Activated naive CD4-positive, alpha-beta T cell treated with anti-CD3 and anti-CD28 coated beads for 36 hours (primary cell): ENCODE data around the gene ARL10. TPM values are rescaled to one million over a fixed set of nuclear protein-coding genes. Genes with fewer than 3 reads are reported as not detected.

Experiments used
- CTCF ChIA-PET: fragments of 350-600 bp; sonication (Branson Sonifier 250); formaldehyde crosslinking; loops from one replicate; lab custom pipeline; 2021; ENCODE audit warnings: antibody characterized with exemption; lab: Charles Lee
- DNase-seq: peaks from one replicate; pipeline ENCODE4 v3.0.0-alpha.2; 2020
- H3K27ac Mint-ChIP-seq: one replicate; pipeline ENCODE4 v1.8.0; 2021; ENCODE audit warnings: mild to moderate bottlenecking, mixed read lengths
- H3K27me3 Mint-ChIP-seq: one replicate; pipeline ENCODE4 v1.8.0; 2021; ENCODE audit warnings: low read depth, mixed read lengths
- H3K36me3 Mint-ChIP-seq: one replicate; pipeline ENCODE4 v1.8.0; 2021; ENCODE audit warnings: low read depth, mixed read lengths
- H3K4me1 Mint-ChIP-seq: one replicate; pipeline ENCODE4 v1.8.0; 2021; ENCODE audit warnings: low read depth, mixed read lengths
- H3K4me3 Mint-ChIP-seq: one replicate; pipeline ENCODE4 v1.8.0; 2021; ENCODE audit warnings: mild to moderate bottlenecking, moderate library complexity, mixed read lengths
- H3K9me3 Mint-ChIP-seq: one replicate; pipeline ENCODE4 v1.8.0; 2021; ENCODE audit warnings: mixed read lengths
- intact Hi-C: fragments of 100-400 bp; cut with micrococcal nuclease; formaldehyde crosslinking; loops from one replicate; pipeline ENCODE4 v1.15.1; 2023
- total RNA-seq, 2 experiments: library from RNA; stranded (reverse); gene quantifications; one replicate each; pipeline ENCODE4 v1.2.3, GENCODE V29; 2021

The ARL10 gene
- total RNA-seq, 2 experiments from 2014 or later, result 3.9 to 5.1 TPM

DNA sequence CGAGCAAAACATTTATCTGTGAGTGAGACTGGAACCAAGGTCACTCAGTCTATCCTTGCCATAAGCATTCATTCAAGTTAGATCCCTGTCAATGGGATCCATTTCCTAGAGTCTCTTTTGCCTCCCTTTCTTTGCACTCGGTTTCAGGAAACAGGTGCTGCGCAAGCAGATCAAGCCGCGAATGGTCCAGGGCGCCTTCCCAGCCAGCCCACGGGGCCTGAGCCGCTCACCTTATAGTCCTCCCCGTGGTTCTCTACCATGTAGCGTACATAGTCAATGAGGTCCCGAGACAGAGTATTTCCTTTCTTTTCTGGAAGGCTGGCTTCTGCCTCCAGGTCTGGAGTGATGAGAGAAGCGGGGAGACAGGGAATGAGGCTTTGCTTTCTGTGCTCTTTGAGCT is 19.7 kb downstream of the ARL10 start:
- peaks cover 65% of the 10 kb centered on the region for H3K36me3 Mint-ChIP-seq
- H3K27ac Mint-ChIP-seq, result no peak overlapping the region
- intact Hi-C loops, result loop anchor here (5.0 kb wide), 1 partner anchor 1042 kb away; the partner anchor contains the start of gene GRK6
- H3K4me3 Mint-ChIP-seq, result no peak overlapping the region
- DNase-seq, result no peak
- H3K9me3 Mint-ChIP-seq, result no peaks in the 10 kb centered on the region
- peaks cover 31% of the 10 kb centered on the region for H3K4me1 Mint-ChIP-seq
- H3K27me3 Mint-ChIP-seq, result no peaks in the 10 kb centered on the region
- CTCF ChIA-PET, result interaction anchor here (1.2 kb wide), 1 partner anchor 13 kb away, joined by 3 read pairs; no protein-coding TSS in a partner anchor

DNA sequence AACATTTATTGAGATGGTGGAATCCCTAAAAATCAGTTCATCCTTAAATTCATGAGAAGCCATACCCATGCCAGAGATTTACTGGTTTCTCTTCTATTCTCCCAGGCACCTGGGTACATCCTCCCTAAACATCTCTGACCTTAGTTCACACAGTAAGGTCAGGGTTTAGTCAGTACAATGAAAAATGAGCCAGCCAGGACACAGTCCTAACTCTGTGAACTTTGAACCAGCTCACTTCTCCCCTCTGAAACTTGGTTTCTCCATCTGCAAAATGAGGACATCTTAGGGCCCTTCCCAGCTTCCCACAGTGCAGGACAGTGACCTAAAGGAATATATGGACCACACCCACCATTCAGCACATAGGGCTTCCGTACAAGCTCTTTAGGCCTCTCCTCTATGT is 21.2 kb downstream of the ARL10 start:
- H3K27ac Mint-ChIP-seq, result no peak overlapping the region
- CTCF ChIA-PET, result interaction anchor here (0.7 kb wide), 1 partner anchor 103 kb away, joined by 3 read pairs; no protein-coding TSS in a partner anchor
- no peaks in the 10 kb centered on the region for H3K27me3 Mint-ChIP-seq
- DNase-seq, result no peak
- peaks cover 33% of the 10 kb centered on the region for H3K4me1 Mint-ChIP-seq
- intact Hi-C loops, result loop anchor here (5.0 kb wide), 1 partner anchor 1041 kb away; the partner anchor contains the start of gene GRK6
- peak overlapping the region; percentile 100 for H3K4me3 Mint-ChIP-seq
- no peaks in the 10 kb centered on the region for H3K9me3 Mint-ChIP-seq
- peaks cover 67% of the 10 kb centered on the region for H3K36me3 Mint-ChIP-seq

DNA sequence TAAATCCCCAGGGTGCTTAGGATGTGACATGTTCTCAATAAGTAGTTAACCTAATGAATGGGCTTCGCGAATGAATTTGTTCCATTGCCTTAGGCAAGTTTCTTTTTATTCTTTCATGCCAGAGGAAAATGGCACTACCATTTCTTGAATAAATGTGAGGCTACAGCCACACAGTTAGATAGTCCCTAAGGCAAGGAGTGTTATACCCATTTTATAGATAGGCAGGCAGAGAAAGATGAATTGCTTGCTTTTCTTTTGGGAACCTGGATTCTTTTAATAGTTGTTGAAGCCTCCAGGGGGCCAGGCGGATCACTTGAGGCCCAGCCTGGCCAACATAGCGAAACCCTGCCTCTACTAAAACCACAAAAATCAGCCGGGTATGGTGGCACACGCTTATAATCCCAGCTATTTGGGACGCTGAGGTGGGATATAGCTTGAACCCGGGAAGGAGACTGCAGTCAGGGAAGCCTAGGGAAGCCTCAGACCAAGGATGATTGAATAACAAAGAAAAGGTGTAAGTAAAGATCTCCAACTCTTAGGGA is 22.2 kb downstream of the ARL10 start:
- CTCF ChIA-PET, result no interaction called here
- Mint-ChIP-seq H3K9me3 (no peaks in the 10 kb centered on the region), H3K4me1 (peaks cover 33% of the 10 kb centered on the region), H3K27me3 (no peaks in the 10 kb centered on the region), H3K27ac (peak overlapping the region; percentile 100), H3K36me3 (peaks cover 63% of the 10 kb centered on the region), H3K4me3 (peak overlapping the region; percentile 100)
- intact Hi-C loops, result loop anchor here (5.0 kb wide), 1 partner anchor 1040 kb away; the partner anchor contains the start of gene GRK6
- no peak for DNase-seq

DNA sequence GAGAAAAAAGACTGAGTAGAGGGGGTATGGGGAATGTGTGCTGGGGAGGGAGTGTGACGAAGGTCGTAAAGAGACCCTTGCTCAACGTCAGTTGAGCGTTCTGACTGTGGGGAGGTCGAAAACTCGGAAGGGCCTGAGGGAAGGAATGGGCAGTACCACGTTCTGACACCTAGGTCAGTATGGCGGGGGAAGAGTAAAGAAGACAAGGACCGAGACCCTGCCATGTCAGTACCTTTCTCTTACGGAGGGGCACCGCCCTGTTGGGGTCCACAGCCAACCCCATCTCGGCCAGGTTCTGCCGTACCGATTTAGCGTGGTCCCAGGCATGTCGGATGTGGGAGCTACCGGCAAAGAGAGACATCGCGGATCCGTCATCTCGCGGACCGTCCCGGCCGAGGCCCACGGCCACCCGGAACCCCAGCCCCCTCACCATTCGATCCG is 22.7 kb downstream of the ARL10 start:
- DNase-seq, result no peak
- Mint-ChIP-seq H3K27ac (peak overlapping the region; percentile 100), H3K36me3 (peaks cover 59% of the 10 kb centered on the region), H3K27me3 (no peaks in the 10 kb centered on the region), H3K4me1 (peaks cover 33% of the 10 kb centered on the region), H3K4me3 (peak overlapping the region; percentile 100), H3K9me3 (no peaks in the 10 kb centered on the region)
- intact Hi-C loops, result loop anchor here (1.0 to 5.0 kb wide), 5 partner anchors 60 to 1039 kb away; partner anchors contain the start of genes FAF2, GRK6, RNF44 and TSPAN17
- CTCF ChIA-PET, result no interaction called here

DNA sequence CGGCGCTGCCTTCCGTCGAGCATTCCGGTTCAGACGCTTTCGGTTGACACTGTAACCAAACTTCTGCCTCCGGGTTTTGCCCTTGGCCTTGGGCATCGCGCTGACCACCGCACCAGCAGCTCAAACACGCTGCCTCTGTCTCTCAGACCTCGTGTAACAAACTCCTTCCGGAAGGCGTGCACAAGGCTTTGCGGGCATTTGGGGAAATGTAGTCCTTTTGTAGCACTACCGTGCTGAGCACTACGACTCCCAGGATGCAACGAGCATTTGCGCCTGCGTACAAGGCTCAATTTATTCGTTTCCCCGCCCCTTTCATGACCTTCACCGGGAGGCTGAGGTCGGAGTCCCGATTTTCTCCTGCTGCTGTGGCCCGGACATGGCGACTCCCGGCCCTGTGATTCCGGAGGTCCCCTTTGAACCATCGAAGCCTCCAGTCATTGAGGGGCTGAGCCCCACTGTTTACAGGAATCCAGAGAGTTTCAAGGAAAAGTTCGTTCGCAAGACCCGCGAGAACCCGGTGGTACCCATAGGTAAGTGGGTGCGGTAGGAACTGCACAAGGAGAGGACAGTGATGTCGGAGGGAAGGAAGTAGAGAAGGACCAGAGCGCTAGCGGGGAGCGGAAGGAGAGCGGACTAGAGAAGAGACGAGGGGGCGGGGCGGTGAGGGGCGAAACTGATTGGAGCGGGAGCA is 23.3 kb downstream of the ARL10 start, which contains the start of the genes HIGD2A and NOP16:
HIGD2A (plus strand) TSS at position 308 of the 691 bp plus-strand sequence; CDS start at position 377, 69 bp downstream.
NOP16 (minus strand) TSS at position 155 of the 691 bp plus-strand sequence; CDS start at position 96, 59 bp downstream.
- Mint-ChIP-seq H3K4me3 (peak within 1 kb of the TSS; percentile 100), H3K9me3 (no peaks in the 10 kb centered on the region), H3K27ac (peak within 1 kb of the TSS; percentile 100), H3K4me1 (peaks cover 33% of the 10 kb centered on the region), H3K36me3 (peaks cover 56% of the 10 kb centered on the region), H3K27me3 (no peaks in the 10 kb centered on the region)
- CTCF ChIA-PET, result no interaction called here
- intact Hi-C loops, result loop anchor here (1.0 to 5.0 kb wide), 8 partner anchors 27 to 1039 kb away; partner anchors contain the start of genes CLTB, FAF2, GRK6 and KIAA1191
- peak; percentile 100 for DNase-seq

DNA sequence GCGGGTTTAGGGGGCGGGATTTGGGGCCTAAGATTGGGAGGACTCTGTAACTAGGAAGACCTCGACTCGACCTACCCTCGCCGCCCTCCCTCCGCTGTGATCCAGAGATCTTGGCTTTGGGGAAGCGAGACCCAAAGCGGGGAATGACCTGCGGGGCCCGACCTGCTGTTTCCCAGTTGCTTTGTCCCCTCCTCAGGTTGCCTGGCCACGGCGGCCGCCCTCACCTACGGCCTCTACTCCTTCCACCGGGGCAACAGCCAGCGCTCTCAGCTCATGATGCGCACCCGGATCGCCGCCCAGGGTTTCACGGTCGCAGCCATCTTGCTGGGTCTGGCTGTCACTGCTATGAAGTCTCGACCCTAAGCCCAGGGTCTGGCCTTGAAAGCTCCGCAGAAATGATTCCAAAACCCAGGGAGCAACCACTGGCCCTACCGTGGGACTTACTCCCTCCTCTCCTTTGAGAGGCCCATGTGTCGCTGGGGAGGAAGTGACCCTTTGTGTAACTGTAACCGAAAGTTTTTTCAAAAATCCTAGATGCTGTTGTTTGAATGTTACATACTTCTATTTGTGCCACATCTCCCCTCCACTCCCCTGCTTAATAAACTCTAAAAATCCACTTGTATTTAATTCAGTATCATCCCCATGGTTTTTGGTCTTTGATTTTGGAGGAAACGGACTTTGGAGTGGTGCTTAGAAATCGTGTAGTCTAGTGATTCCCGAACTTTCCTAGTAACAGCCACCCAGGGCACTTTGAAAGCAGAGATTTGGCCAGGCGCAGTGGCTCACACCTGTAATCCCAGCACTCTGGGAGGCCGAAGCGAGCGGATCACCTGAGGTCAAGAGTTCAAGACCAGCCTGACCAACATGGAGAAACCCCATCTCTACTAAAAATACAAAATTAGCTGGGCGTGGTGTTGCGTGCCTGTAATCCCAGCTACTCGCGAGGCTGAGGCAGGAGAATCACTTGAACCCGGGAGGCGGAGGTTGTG is 24.1 kb downstream of the ARL10 start:
- Mint-ChIP-seq H3K4me1 (peaks cover 33% of the 10 kb centered on the region), H3K27me3 (no peaks in the 10 kb centered on the region), H3K9me3 (no peaks in the 10 kb centered on the region), H3K4me3 (peak overlapping the region; percentile 100), H3K27ac (peak overlapping the region; percentile 100), H3K36me3 (peaks cover 50% of the 10 kb centered on the region)
- intact Hi-C loops, result loop anchor here (1.0 to 5.0 kb wide), 4 partner anchors 27 to 1038 kb away; partner anchors contain the start of genes CLTB, GRK6, KIAA1191 and UIMC1
- no peak for DNase-seq
- CTCF ChIA-PET, result no interaction called here

DNA sequence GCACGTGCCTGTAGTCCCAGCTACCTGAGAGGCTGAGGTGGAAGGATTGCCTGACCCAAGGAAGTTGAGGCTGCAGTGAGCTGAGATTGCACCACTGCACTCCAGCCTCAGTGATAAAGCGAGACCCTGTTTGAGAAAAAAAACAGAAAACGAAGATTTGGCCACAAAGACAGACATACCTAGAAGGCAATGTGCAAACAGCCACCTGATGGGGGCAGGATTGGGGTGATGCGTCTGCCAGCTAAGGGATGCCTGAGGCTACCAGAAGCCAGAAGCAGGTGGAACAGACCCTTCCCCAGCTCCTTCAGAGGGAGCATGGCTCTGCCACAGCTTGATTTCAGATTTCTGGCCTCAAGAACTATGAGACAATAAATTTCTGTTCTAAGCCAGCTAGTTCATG is 26.2 kb downstream of the ARL10 start:
- DNase-seq, result no peak
- H3K4me3 Mint-ChIP-seq, result no peak overlapping the region
- intact Hi-C loops, result no loop called here
- peaks cover 17% of the 10 kb centered on the region for H3K4me1 Mint-ChIP-seq
- CTCF ChIA-PET, result interaction anchor here (0.9 kb wide), 1 partner anchor 16 kb away, joined by 3 read pairs; no protein-coding TSS in a partner anchor
- no peaks in the 10 kb centered on the region for H3K9me3 Mint-ChIP-seq
- H3K27ac Mint-ChIP-seq, result no peak overlapping the region
- no peaks in the 10 kb centered on the region for H3K27me3 Mint-ChIP-seq
- peaks cover 32% of the 10 kb centered on the region for H3K36me3 Mint-ChIP-seq

DNA sequence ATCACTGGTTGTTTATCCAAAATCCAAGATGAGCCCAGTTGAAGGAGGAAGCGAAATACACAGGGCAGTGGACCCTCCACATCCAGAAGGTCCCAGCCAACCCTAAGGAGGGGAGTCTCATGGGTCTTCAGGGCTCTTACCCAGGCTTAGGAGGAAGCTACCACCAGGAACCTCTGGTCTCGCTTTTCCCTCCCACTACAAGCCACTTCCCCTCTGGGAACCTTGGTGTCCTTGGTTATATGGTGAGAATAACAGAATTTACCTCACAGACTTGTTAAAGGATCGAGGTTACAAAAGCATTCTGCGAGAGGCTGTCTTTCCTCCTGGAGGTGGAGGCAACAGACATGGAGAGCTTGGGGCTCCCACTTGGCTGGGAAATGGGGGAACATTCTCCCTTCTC is 26.7 kb downstream of the ARL10 start:
- H3K27ac Mint-ChIP-seq, result no peak overlapping the region
- peaks cover 27% of the 10 kb centered on the region for H3K36me3 Mint-ChIP-seq
- H3K27me3 Mint-ChIP-seq, result no peaks in the 10 kb centered on the region
- no peak for DNase-seq
- peaks cover 12% of the 10 kb centered on the region for H3K4me1 Mint-ChIP-seq
- CTCF ChIA-PET, result interaction anchor here (0.9 kb wide), 1 partner anchor 15 kb away, joined by 3 read pairs; no protein-coding TSS in a partner anchor
- no peaks in the 10 kb centered on the region for H3K9me3 Mint-ChIP-seq
- intact Hi-C loops, result no loop called here
- H3K4me3 Mint-ChIP-seq, result no peak overlapping the region

DNA sequence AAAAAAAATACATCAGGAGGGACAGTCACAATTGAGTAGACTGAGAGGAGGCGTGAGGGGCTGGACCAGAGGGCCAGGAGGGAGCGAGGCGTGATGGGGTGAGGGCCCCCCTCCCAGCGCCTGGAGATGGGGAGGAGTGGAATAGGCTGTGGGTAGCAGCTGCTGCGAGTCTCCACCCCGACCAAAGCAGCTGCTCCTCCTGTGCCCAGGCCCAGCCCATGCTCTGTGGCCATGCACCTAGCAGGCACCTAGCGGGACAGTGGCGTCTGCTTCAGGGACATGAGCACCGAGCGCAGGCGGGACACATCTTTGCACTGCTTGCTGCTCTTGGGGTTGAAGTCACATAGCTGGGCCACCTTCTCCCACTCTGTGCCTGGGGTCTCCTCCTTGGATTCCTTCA is 27.2 kb downstream of the ARL10 start:
- Mint-ChIP-seq H3K4me1 (peaks cover 8% of the 10 kb centered on the region), H3K27me3 (no peaks in the 10 kb centered on the region), H3K4me3 (no peak overlapping the region), H3K36me3 (peaks cover 22% of the 10 kb centered on the region), H3K9me3 (no peaks in the 10 kb centered on the region), H3K27ac (no peak overlapping the region)
- CTCF ChIA-PET, result no interaction called here
- DNase-seq, result no peak
- intact Hi-C loops, result no loop called here

DNA sequence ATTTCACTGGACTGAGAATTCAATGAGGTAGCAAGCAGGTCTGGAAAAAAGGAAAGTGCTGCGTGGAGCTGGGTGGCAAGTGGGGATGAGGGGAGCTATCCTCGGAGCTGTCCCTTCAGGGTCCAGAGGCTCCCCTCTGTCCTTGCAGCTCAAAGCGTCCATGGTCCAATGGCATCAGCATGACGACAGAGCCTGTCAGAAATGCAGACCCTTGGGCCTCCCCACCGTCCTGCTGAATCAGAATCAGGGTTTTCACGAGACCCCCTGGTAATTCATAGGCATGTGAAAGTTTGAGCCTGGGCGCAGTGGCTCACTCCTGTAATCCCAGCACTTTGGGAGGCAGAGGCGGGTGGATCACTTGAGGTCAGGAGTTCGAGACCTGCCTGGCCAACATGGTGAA is 28.8 kb downstream of the ARL10 start:
- no peaks in the 10 kb centered on the region for H3K27me3 Mint-ChIP-seq
- no peak overlapping the region for H3K27ac Mint-ChIP-seq
- peaks cover 19% of the 10 kb centered on the region for H3K36me3 Mint-ChIP-seq
- intact Hi-C loops, result no loop called here
- no peak for DNase-seq
- CTCF ChIA-PET, result no interaction called here
- no peak overlapping the region for H3K4me3 Mint-ChIP-seq
- no peaks in the 10 kb centered on the region for H3K9me3 Mint-ChIP-seq
- peaks cover 8% of the 10 kb centered on the region for H3K4me1 Mint-ChIP-seq

DNA sequence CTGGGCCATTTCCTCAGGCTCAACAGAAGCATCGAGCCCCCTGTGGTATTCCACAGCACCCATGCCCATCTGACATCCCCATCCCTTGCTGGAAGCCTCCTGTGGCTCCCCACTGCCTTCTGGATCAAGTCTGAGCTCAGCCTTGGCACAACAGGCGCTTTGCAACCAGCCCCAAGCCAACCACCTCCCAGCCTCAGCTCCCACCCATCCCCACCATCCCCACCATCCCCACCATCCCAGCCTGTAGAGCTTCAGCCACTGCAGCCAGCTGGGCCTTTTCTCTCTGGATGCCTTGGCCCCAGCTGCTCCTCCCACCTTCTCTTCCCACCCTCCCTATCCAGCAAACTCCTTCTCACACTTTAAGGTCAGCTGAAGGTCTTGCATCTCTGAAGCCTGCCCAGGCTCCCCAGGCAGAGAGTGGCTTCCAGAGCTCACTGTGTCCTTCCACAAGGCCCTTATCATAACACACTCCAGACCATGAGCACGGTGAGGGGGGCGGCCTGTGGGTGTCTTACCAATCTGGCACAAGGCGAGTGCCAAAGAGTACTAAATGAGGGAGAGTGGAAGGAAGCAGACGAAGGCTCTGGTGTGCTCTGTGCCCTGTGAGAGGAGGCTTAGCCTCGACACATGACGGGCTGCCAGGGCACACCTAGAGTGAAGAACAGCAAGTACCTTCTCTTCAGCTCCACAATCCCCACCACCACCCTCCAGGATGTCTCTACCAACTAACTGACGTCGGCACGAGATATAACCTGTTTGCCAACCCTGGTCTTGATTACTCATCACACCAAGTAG is 29.8 kb downstream of the ARL10 start:
- Mint-ChIP-seq H3K4me3 (no peak overlapping the region), H3K27me3 (no peaks in the 10 kb centered on the region), H3K4me1 (peaks cover 2% of the 10 kb centered on the region), H3K27ac (no peak overlapping the region), H3K9me3 (no peaks in the 10 kb centered on the region), H3K36me3 (peaks cover 14% of the 10 kb centered on the region)
- intact Hi-C loops, result no loop called here
- DNase-seq, result no peak
- CTCF ChIA-PET, result no interaction called here
